Coronary artery (tissue), 2 donors: ENCODE data around the gene RASGRP2.

ENCODE experiments used
- DNase-seq: peaks from one replicate; pipeline ENCODE4 v3.0.0-alpha.2; 2017; ENCODE audit warnings: low spot score
- H3K27ac ChIP-seq, 2 donors: fragments of 200-600 bp; sonication (generic); one replicate each; pipeline ENCODE4 v1.5.1; 2016 to 2019
- H3K4me3 ChIP-seq: fragments of 200-600 bp; sonication (generic); 2 replicates; pipeline ENCODE4 v1.5.1; 2016; ENCODE audit warnings: mild to moderate bottlenecking, moderate library complexity
- CTCF ChIP-seq: fragments of 200-600 bp; sonication (generic); IDR thresholded peaks from one replicate; pipeline ENCODE4 v1.5.1; 2019; ENCODE audit warnings: antibody characterized with exemption

Gene RASGRP2

GRCh38 chr11:64687643-64688533 is 56.1 kb downstream of the RASGRP2 start:
- Histone ChIP-seq H3K4me3 (peak overlapping the region; percentile 64), H3K27ac (peak overlapping the region; percentile 80 to 82)
- TF ChIP-seq CTCF = no peak
- no peak for DNase-seq

- no peak for TF ChIP-seq CTCF
- Histone ChIP-seq H3K4me3 (no peak overlapping the region), H3K27ac (peak overlapping the region; percentile 80 to 82)
- peak; percentile 86 for DNase-seq
Measured at GRCh38 chr11:64687204-64687603, 56.7 kb downstream of the RASGRP2 start.

- Histone ChIP-seq H3K4me3 (no peak overlapping the region), H3K27ac (peak overlapping the region; percentile 80 to 82)
- TF ChIP-seq CTCF = no peak
- no peak for DNase-seq
Measured at GRCh38 chr11:64686466-64687170, 57.3 kb downstream of the RASGRP2 start.

- TF ChIP-seq CTCF = no peak
- Histone ChIP-seq H3K4me3 (no peak overlapping the region), H3K27ac (no peak overlapping the region)
- DNase-seq = no peak
Measured at GRCh38 chr11:64685536-64685935, 58.4 kb downstream of the RASGRP2 start.

- no peak overlapping the region for H3K4me3 ChIP-seq
- DNase-seq = no peak
- no peak for TF ChIP-seq CTCF
- no peak overlapping the region for H3K27ac ChIP-seq
Measured at GRCh38 chr11:64684357-64684756, 59.6 kb downstream of the RASGRP2 start.

- no peak overlapping the region for H3K4me3 ChIP-seq
- no peak for DNase-seq
- TF ChIP-seq CTCF = no peak
- no peak overlapping the region for H3K27ac ChIP-seq
Measured at GRCh38 chr11:64681171-64681570, 62.8 kb downstream of the RASGRP2 start.
